SH-SY5Y (cell line): Measurements from ENCODE around the gene RBMS1.

Source experiments
- GATA2 ChIP-seq: IDR thresholded peaks from 2 replicates; pipeline ENCODE4 v1.6.1; 2011; ENCODE audit warnings: mild to moderate bottlenecking, low read depth, low read length
- GATA3 ChIP-seq: IDR thresholded peaks from 2 replicates; pipeline ENCODE4 v1.6.1; 2011; ENCODE audit warnings: low read depth, mild to moderate bottlenecking, low read length, moderate library complexity

- TF ChIP-seq GATA3, result no peak
- TF ChIP-seq GATA2, result no peak
These were observed 84.1 kb downstream of the RBMS1 start for GRCh38 chr2:160409480-160409879.
